GM19043 (cell line): ENCODE measurements around the gene ZC3H6.
"Not testable (repeated sequence)": the region's sequence is repeated elsewhere in the genome, so short reads cannot be mapped to it uniquely, and the experiment has no call there.

Source experiments
- ATAC-seq: cut with Tn5 transposase; IDR thresholded peaks from one replicate; pipeline ENCODE4 v1.9.1; 2021; ENCODE audit warnings: low read depth; ENCODE audit not compliant: unreplicated experiment

ZC3H6 gene

DNA sequence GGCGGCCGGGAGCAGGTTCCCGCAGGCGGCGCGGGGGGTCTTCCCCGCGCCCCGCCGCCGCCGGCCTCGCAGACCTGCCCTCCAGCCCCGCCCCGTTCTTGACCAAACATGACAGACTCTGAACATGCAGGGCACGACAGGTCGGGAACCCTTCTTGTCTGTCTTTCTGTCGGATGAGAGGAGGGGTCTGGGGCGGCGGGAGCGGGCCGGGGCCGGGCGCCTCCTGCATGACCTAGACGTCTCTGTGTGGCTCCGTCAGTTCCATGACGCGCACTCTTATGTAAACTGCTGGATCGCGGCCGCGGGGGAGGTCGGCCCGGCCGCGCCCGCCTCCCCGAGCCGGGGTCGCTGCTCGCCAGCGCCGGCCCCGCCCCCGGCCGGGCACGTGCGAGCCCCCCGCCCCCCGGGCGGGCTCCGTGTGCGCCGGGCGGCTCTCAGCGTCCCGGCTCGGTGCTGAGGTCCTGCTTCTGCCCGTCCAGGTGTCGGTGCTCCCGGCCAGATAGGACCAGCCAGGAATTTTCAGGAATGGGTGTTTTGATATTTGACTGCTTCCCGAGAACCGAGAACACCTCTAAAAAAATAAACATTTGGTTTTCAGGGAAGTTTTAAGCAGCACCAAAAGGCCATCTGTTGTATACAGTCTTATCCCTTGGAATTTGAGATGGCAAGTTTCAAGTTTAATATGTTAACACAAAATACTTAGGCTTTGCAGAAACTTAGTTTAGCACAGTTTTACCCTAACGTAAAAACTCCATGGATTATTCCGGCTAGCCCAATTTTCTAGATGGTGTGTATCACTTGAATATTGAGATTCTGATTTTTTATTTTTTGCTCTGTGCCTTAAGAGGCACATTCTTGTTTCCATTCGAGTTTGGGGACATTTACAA is 733 bp downstream of the ZC3H6 start:
- peak; percentile 37 for ATAC-seq

DNA sequence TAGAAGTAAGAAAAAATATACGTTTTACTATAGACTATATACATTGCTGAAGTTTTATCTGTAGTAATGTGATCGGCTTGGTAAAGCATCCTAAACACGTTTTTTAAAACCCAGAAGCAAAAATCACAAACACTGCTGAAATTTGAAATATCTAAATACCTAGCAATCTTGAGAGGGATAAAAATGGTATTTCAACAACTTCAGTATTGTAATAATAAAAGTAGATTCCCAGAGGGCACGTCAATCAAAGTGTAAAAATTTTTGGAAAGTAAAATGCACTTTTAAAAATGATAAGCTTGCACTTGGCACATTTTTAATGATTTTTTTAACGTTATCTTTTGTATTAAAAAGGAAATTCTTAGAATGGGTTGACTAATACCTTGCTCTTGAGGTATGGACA is 1.6 kb downstream of the ZC3H6 start:
- ATAC-seq: no peak

DNA sequence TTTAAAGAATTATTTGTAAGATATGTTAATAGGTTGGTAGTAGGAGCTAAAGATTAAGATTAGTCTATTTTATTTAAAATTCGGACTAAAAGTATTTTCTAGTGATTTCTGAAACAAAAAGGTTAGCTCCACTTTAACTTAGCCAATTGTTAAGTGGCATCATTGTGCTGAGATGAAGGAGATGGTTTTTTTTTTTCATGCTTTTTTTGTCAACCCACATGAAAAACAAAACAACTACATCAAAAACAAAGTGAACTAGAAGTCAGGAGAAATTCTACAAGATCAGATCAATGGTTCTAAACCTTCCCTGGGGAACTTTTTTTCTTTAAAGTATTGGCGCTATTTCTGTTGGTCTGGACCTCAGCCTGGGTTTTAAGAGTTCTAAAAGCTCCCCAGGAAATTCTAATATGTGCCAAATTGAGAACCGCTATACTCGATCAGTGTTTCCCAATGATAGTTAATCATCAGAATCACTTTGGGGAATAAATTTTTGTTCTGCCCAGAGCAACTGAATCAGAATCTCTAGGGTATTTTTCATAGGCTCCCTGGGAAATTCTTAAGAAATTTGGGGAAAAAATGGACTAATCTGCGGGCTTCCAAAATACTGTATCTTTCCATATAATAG is 2.3 kb downstream of the ZC3H6 start:
- no peak for ATAC-seq

DNA sequence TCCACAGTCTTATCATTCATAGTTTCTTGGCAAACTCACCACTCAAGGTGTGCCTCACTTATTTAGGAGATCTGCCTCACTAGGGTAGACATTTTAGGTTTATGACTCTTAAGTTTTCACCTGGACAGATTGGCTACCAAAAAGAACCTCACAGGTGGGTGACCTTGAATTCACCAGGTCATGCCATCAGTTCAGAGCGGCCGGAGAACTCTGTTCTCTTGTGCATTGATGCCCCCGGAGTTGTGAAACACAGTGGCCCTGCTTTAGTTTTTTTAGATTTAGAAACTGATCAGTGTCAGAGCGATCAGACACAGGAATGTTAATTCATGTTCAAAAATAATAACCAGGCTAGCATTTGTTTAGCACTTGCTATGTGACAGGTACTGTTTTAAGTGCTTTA is 6.7 kb downstream of the ZC3H6 start:
- ATAC-seq: not testable (repeated sequence)

DNA sequence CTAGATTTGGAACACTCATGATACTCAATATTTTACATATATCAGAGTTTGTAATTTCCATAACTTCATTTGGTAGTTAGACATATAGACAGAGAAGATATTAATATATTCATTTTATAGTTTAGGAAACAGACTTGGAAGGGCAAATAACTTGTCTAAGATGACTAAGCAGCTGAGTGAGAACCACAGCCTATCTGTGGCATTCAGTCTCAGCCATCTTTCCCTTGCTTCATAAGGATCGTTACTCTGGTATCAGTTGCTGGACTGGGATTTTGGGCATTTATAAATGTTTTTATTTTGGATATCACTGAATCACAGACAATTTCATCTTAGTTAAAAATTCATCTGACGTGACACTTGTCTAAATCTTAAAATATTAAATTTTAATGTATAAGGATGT is 8.1 kb downstream of the ZC3H6 start:
- ATAC-seq: not testable (repeated sequence)

DNA sequence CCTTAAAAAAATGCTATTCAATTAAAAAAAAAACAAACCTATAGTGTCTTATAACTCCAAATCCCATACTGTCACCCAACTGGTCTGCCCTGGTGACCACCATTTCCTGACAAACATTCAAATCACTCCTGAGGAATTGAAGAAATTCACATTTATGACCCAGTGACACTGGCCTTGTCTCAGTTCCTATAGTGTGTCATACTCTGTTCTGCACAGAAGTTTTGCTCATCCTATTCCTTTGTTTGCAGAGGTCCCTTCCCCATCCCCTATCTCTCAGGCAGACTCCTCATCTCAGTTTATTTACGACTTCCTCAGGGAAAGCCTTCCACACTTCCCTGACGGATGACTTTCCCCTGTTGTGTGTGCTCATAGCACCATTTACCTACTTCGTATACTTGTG is 14.7 kb downstream of the ZC3H6 start:
- ATAC-seq: no peak

DNA sequence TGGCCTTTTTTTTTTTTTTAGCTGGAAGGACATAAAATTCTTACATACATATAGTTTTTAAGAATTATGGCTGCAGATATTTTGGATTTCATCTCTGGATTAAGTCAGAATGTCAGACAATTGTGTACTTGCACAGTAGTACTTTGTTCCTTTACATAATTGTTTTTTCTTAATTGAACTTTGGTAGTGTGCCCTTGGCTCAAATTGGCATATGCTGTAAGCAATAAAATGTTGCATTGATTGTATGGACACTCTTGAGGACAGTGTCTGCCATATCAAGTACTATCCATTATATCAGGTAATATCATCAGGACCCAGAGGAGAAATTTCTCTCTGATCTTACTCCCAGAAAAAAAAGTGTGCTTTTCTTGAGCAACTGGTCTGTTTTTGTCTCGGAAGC is 15.3 kb downstream of the ZC3H6 start:
- ATAC-seq: no peak

DNA sequence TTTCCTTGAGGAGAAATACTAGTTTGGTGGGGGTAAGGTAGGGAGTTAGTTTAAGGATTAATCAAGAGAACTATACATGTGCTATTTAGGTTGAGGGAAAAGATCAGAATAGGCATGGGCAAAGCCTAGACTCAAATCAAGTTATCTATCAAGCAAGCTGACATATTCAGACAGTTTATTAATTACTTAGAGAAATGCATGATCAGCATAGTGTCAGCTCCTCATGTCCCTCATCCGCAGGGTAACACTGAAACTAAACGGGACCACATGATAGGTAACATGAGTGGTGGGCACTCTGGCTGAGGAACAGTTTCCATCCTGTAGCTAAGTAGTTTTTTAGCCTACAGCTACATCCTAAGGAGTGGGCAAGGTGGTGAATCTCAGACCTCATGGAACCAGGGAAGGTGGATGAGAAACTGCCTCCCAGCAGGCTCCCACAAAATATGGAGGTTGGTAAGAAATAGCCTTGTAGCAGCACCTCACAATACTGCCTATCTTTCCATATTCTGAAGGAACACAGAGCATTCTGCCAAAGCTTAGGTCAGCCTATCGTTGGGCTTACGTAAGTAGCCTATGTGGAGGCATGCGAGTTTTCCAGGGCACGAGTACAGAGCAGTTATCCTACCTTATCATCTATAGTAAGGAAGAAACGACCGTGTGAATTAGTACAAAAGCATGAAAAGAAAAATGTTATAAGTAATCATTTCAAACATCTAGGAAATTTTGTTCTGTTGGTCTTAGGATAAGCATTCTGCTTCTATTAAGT is 18.4 kb downstream of the ZC3H6 start:
- no peak for ATAC-seq

DNA sequence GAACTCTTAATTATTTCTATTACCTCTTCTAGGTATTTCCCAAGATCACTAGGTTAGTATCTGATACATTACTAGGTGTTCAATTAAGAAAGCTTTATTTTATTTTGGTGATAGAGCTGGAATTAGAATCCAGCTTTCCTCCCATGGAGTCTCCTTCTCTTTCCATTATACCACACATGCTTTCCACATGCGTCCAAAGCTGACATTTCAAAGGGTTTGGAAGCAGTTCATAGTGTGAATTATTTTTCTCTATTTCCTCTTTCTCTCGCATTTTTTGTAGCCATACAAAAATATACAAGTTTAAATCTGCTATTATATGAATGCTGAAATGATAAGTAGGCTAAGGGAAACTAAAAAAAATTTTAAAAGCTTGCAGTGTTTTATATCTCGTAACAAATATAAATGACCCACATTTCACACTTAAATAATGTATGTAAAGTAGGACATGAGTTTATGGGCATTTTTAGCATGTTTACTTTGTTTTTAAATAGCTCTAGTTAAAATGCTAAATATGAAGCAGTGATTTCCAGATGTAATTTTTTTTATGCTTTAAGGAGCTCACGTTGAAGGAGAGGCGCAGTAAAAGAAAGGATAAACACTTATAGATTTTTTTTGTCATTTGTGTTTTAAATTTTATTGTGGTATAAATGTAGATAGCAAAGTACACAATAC is 20.1 kb downstream of the ZC3H6 start:
- ATAC-seq: no peak

DNA sequence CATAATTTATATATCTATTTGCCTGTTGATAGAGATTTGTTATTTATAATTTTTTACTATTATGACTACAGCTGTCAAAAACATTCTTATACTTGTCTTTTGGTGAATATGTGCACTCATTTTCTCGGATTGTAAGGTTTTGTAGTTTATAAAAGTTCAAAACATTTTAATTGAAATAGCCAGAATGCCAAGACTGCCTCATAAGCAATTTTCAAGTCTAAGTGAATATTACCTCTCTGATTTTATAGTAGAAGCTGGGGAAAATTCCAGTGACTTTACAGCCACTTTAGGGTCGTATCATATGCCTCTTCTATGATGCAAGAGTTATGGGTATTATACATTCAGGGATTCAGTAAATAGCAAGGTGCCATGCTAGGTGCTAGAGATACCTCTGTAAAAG is 21.0 kb downstream of the ZC3H6 start:
- ATAC-seq: no peak

DNA sequence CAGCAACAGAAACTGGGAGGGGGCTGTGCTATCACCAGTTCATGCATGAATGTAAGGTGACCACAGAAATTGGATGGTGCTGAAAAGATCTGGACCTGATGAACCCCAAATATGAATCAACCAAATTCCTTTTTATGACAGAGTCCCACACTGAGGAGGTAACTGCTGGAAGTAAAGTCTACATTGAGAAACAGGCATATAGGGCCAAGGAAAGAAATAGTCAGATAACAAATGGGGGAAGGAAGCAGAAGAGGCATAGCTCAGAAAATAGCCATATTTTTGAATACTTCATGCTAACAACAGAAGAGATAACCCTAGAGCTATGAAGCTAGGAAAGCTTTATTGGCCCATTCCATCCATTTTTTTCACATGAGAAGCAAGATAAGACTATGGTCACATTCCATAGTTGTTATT is 25.8 kb downstream of the ZC3H6 start:
- no peak for ATAC-seq

DNA sequence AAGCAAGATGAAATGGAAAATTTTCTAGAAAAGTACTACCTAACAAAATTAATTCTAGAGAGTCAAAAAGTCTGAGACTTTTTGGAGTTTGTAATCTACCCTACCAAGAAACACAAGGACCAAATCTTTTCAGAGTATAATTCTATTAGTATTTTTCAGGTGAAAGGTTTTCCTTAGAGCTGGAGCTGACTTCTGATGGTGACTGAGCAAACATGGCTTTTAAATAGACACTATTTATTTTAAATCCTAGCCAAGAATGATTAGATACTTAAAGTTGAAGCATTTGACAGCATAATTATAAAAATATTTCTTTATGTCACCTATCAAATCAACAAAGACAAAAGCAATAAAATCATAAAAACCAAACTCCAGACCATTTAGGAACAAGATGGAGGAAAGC is 26.6 kb downstream of the ZC3H6 start:
- no peak for ATAC-seq

DNA sequence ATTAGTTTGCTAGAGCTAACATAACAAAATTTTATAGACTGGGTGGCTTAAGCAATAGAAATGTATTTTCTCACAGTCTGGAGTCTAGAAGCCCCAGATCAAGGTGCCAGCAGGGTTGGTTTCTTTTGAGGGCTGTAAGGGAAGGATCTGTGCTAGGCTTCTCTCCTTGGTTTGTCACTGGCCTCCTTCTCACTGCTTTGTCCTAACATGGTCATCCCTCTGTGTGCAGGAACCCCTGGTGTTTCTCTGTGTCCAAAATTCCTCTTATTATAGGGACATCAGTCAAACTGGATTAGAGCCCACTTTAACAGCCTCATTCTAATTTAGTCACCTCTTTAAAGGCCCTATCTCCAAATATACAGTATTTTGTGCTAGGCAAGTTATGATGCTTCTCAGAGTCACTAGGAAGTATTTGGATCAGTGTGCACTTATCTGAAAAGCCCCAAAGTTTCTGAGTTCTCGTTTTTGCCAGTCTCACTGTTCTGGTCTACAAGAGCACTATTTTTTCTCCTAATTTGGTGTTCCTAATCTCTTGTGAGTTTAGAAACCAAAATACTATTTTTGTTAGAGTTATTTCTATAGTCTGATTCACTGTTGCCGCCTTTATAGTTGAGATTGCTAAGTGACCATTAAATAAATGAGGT is 29.0 kb downstream of the ZC3H6 start:
- no peak for ATAC-seq

DNA sequence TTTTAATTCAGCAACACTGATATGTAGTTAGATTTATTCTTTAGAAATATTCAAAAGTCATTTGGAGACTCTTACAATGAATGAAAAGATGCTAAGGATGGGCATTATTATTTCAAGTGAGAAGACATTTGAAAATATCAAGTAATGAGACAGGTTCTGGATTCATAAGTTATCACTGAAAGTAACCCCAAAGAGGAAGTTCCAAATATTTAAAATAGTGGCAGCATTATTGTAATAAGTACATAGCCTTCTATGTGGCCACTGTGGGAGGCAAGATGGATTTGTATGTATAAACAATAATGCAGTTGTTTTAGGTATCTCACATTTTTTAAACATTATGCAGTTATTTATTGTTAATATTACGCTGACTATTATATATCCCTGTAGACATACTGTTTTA is 29.7 kb downstream of the ZC3H6 start:
- no peak for ATAC-seq

DNA sequence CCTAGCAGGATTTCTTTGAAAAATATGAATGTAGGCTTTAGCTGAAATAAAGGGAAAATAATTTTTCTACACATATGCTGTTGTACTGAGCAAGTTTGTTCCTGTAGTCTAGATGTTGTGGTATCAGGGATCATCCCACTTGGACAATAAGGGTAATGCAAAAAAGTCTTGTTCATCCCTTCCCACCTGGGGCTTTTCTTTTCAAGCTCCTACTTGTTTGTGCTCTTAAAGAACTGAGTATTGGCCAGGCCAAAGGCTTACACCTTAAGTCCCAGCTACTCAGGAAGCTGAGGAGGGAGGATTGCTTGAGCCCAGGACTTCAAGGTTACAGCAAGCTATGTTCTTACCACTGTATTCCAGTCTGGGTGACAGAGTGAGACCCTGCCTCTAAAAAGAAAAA is 35.5 kb downstream of the ZC3H6 start:
- ATAC-seq: no peak

DNA sequence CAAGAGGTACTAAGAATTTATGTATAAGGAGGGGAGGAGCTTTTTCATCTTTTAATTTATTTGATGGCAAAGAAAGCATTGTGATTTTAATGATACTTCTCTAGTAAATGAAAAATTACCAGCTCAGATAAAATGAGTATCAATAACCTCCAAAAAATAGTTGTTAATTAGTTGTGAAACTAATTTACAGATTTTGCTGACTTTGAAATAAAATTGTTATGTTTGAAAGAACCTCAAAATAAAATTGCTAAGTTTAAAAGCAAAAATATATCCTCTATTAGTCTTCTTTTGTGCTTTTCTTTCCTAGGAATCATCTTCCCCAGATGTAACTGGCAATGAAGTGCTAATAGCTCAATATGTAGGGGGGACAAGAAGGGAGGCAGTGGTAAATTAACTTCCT is 36.5 kb downstream of the ZC3H6 start:
- ATAC-seq: no peak

DNA sequence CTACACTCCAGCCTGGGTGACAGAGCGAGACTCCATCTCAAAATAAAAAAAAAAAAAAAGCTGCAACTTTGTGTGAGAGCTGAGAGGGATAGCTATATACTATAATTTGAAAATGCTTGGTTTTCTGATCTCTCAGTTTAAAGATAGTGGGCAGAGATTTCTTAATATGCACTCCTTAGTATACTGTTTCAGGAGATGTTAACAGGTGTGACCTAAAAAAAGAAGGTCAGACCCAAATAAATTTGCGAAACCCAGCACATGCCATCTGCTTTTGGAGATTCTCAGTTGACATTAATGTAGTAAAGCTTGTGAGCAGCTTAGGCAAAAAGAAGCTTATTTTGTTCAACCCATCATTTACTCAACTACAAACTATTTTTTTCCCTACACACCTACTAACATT is 37.4 kb downstream of the ZC3H6 start:
- no peak for ATAC-seq

DNA sequence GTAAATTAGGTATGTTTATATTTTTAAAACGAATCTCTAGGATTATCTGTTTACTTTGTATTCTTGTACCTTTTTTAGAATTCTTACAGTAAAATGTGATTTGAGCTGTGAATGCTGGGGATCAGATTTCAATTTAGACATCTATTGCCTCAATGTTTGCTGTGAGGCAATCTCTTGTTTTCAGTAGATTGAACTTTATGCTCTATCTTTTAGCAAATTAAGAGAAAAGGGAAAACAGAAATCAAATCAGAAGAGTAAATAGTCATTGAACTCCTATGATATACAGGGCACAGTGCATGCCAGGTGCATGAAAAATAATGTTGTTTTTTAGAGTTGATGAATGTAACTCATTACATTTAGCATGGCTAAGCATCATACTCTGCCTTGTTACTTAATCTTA is 39.5 kb downstream of the ZC3H6 start:
- ATAC-seq: no peak

DNA sequence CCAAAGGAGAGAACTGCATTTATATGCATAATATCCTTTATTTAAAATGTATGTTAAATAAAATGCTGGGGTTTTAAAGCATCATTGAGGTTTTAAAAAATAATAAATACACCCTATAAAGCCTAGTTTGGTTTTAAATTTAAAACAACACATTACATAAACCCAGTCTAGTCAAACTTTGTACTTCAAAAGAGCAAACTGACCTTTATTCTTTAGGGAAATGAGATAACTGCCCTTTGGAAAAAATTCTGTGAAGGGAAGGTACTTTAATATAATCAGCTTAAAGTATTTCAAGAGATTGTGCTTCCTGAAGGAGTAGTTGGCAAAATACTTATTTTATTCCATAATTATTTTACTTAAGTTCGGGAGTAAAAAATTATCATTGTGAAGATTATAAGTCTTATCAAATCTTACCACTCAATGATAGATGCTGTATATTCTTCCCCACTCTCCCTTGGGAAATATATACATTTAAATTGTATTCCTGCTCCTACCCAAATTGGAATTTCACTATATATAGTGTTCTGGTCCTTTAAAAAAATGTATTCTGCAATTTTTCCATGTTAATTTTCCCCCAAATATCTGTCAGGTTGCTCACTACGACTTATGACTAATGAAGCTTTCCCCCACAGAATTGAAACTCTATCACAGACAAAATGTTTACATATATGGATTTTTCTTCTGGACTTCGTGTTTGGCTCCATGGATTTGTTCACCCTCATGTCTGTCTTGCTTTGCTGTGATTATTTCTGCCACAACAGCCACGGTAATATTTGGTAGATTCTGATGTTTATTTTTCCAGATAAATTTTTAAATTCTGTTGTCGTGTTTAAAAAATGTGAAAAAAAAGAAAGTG is 42.1 kb downstream of the ZC3H6 start:
- ATAC-seq: no peak

DNA sequence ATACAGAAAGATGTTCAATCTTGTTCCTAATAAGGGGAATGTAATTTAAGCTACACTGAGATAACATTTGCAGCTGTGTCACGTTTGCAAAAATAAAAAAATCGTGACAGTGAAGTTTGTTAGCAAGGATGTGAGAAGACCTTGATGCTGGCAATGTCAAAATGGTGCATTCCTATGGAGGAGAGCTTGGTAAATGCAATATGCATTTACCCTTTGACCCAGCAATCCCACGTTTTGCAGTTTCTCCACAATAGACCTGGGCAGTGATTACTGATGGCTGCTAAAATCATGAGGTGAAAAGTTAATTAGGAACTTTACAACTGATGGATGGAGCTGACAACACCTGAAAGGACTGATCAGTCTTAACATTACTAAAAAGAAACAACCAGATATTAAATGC is 43.1 kb downstream of the ZC3H6 start:
- no peak for ATAC-seq
